HEK293 (cell line): ENCODE results near the gene ACCSL.

Experiments
- BCL11A ChIP-seq: fragments of 450-650 bp; formaldehyde crosslinking; IDR thresholded peaks from 2 replicates; pipeline ENCODE4 v1.5.1; 2016; ENCODE audit warnings: low read depth, missing biosample characterization, missing genetic modification characterization
- CTCF ChIP-seq: fragments of 450-650 bp; formaldehyde crosslinking; IDR thresholded peaks from 2 replicates; pipeline ENCODE4 v1.5.1; 2016; ENCODE audit warnings: missing biosample characterization, missing genetic modification characterization
- FEZF1 ChIP-seq: fragments of 450-650 bp; formaldehyde crosslinking; IDR thresholded peaks from 2 replicates; pipeline ENCODE4 v1.5.1; 2016; ENCODE audit warnings: missing biosample characterization, missing genetic modification characterization
- PRDM1 ChIP-seq: fragments of 450-650 bp; formaldehyde crosslinking; IDR thresholded peaks from 2 replicates; pipeline ENCODE4; 2016; ENCODE audit warnings: missing biosample characterization, missing genetic modification characterization
- ZNF155 ChIP-seq: fragments of 450-650 bp; formaldehyde crosslinking; IDR thresholded peaks from 2 replicates; pipeline ENCODE4 v1.5.1; 2016; ENCODE audit warnings: missing biosample characterization, missing genetic modification characterization
- ZNF426 ChIP-seq: fragments of 450-650 bp; formaldehyde crosslinking; IDR thresholded peaks from 2 replicates; pipeline ENCODE4 v1.5.1; 2017; ENCODE audit warnings: missing biosample characterization, missing genetic modification characterization, mild to moderate bottlenecking, inconsistent platforms, moderate library complexity
- ZNF518A ChIP-seq: fragments of 450-650 bp; formaldehyde crosslinking; conservative IDR thresholded peaks from 2 replicates; pipeline ENCODE4 v1.5.1; 2016; ENCODE audit warnings: low read depth, missing biosample characterization, missing genetic modification characterization
- ZNF561 ChIP-seq: fragments of 450-650 bp; IDR thresholded peaks from 2 replicates; pipeline ENCODE4 v1.5.1; 2018; ENCODE audit warnings: missing biosample characterization, missing genetic modification characterization, borderline replicate concordance
- ZNF670 ChIP-seq: fragments of 450-650 bp; formaldehyde crosslinking; IDR thresholded peaks from 2 replicates; pipeline ENCODE4 v1.5.1; 2016; ENCODE audit warnings: missing biosample characterization, missing genetic modification characterization, low read depth
- TF ChIP-seq, protein P1 (sequence below): sonication (generic); formaldehyde crosslinking; IDR thresholded peaks from 2 replicates; pipeline ENCODE4 v1.8.1; 2022; ENCODE audit warnings: mild to moderate bottlenecking, moderate library complexity, missing genetic modification reagents
- TF ChIP-seq, protein P2 (sequence below): fragments of 450-650 bp; formaldehyde crosslinking; IDR thresholded peaks from 2 replicates; pipeline ENCODE4 v1.5.1; 2016; ENCODE audit warnings: missing biosample characterization, missing genetic modification characterization

DNA sequence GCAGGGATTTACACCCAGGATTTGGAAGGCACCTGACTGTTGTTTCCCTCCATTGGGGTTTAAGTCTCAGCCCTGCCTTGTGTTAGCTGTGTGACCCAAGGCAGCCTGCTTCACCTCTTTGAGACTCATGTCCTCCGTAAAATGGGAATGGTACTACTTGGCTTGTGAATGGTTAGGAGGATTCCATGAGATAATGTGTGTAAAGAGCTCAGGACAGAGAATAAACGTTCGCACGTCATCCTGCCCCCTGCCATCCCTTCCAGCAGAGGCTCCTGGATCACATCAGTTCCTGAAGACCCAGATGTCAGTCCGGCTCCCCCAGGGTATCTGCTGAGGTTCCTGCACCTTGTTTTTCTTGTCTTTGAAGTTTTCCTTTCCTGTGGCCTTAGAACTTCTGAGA lies 16.8 kb upstream of the ACCSL start:
- no peak for TF ChIP-seq CTCF (tag by site-specific recombination)
- no peak for TF ChIP-seq FEZF1
- TF ChIP-seq ZNF155 (tag by site-specific recombination): no peak
- TF ChIP-seq ZNF561 (tag by site-specific recombination): no peak
- TF ChIP-seq BCL11A (tag by site-specific recombination): no peak
- TF ChIP-seq ZNF426 (tag by site-specific recombination): no peak
- TF ChIP-seq ZNF670 (tag by site-specific recombination): no peak
- no peak for TF ChIP-seq PRDM1
- TF ChIP-seq, protein P1, sequence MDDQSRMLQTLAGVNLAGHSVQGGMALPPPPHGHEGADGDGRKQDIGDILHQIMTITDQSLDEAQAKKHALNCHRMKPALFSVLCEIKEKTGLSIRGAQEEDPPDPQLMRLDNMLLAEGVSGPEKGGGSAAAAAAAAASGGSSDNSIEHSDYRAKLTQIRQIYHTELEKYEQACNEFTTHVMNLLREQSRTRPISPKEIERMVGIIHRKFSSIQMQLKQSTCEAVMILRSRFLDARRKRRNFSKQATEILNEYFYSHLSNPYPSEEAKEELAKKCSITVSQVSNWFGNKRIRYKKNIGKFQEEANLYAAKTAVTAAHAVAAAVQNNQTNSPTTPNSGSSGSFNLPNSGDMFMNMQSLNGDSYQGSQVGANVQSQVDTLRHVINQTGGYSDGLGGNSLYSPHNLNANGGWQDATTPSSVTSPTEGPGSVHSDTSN (CRISPR knock-in tag): no peak
- TF ChIP-seq ZNF518A (tag by site-specific recombination): no peak
- TF ChIP-seq, protein P2, sequence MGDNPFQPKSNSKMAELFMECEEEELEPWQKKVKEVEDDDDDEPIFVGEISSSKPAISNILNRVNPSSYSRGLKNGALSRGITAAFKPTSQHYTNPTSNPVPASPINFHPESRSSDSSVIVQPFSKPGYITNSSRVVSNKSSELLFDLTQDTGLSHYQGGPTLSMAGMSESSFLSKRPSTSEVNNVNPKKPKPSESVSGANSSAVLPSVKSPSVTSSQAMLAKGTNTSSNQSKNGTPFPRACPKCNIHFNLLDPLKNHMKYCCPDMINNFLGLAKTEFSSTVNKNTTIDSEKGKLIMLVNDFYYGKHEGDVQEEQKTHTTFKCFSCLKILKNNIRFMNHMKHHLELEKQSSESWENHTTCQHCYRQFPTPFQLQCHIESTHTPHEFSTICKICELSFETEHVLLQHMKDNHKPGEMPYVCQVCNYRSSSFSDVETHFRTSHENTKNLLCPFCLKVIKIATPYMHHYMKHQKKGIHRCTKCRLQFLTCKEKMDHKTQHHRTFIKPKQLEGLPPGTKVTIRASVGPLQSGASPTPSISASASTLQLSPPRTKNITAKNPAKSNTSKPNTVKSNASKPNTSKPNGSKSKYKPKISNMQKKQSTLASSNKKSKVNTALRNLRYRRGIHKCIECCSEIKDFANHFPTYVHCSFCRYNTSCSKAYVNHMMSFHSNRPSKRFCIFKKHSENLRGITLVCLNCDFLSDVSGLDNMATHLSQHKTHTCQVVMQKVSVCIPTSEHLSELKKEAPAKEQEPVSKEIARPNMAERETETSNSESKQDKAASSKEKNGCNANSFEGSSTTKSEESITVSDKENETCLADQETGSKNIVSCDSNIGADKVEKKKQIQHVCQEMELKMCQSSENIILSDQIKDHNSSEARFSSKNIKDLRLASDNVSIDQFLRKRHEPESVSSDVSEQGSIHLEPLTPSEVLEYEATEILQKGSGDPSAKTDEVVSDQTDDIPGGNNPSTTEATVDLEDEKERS (tag by site-specific recombination): no peak
